ENCODE measurements around the gene BLM.

Gene BLM

DNA sequence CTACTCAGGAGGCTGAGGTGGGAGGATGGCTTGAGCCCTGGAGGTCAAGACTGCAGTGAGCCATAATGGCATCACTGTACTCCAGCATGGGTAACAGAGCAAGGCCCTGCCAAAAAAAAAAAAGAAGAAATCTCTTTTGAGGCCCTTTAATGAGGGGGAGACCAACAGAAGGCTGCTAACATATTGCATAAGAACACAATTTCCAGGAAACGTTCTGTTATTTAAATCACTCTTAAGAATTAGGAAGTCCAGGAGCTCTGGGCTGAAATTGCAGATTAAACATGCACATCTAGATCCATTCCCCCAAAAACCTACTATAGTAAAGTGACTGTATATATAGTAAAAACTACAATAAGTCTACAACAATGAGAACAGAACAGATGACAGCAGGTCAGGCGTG, 16.1 kb upstream of the BLM start:
- ATAC-seq (ENCODE audit: low read depth) (no peak), DNase-seq (ENCODE audit: low spot score) (peak; percentile 13)
- H3K4me3 ChIP-seq (ENCODE audit: severe bottlenecking): no peak overlapping the region

DNA sequence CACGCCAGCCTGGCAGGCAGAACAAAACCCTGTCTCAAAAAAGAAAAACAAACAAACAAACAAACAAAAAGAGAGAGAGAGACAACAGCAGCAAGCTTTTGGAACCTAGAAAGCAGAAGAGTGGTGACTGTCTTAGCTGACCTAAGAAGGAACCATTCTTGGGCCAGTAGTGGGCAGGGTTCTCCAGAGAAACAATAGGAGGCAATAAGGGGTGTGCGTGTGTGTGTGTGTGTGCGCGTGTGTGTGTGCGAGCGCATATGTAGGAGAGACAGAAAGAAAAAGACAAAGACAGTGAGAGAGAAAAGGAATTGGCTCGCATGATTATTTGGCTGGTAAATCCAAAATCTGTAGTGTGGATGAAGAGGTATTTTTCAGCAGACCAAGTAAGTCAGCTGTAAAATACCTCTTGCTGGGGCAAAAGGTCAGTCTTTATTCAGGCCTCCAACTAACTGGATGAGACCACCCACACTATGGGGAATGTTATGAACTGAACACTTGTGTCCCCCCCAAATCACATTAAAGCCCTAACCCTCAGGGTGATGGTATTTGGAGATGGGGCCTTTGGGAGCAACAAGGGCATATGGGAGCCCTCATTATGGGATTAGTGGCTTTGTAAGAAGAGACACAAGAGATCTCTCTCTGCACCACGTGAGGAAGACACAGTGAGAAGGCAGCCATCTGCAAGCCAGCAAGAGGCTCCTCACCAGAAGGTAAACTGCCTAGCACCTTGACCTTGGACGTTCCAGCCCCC, 15.1 kb upstream of the BLM start:
- H3K27me3 ChIP-seq (ENCODE audit: insufficient read depth, poor library complexity, severe bottlenecking): no peaks in the 10 kb centered on the region
- ATAC-seq (ENCODE audit: low read depth) (no peak), DNase-seq (ENCODE audit: low spot score) (peak; percentile 15)
- H3K9me3 ChIP-seq (ENCODE audit: severe bottlenecking): no peaks in the 10 kb centered on the region
- H3K27ac ChIP-seq (ENCODE audit: poor library complexity, severe bottlenecking): no peak overlapping the region
- H3K4me3 ChIP-seq (ENCODE audit: severe bottlenecking): no peak overlapping the region
- H3K4me1 ChIP-seq (ENCODE audit: insufficient read depth, poor library complexity, severe bottlenecking): no peaks in the 10 kb centered on the region
- no peaks in the 10 kb centered on the region for H3K36me3 ChIP-seq (ENCODE audit: low read depth)
- TF ChIP-seq, protein P1, sequence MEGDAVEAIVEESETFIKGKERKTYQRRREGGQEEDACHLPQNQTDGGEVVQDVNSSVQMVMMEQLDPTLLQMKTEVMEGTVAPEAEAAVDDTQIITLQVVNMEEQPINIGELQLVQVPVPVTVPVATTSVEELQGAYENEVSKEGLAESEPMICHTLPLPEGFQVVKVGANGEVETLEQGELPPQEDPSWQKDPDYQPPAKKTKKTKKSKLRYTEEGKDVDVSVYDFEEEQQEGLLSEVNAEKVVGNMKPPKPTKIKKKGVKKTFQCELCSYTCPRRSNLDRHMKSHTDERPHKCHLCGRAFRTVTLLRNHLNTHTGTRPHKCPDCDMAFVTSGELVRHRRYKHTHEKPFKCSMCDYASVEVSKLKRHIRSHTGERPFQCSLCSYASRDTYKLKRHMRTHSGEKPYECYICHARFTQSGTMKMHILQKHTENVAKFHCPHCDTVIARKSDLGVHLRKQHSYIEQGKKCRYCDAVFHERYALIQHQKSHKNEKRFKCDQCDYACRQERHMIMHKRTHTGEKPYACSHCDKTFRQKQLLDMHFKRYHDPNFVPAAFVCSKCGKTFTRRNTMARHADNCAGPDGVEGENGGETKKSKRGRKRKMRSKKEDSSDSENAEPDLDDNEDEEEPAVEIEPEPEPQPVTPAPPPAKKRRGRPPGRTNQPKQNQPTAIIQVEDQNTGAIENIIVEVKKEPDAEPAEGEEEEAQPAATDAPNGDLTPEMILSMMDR (IDR thresholded peaks at IDR 0.05; ENCODE audit: poor library complexity, severe bottlenecking): no peak

More for the DNA sequence above, 16.1 kb upstream of the BLM start:
- TF ChIP-seq, protein P1 (IDR thresholded peaks at IDR 0.05; ENCODE audit: poor library complexity, severe bottlenecking): no peak
- no peaks in the 10 kb centered on the region for H3K27me3 ChIP-seq (ENCODE audit: insufficient read depth, poor library complexity, severe bottlenecking)
- H3K36me3 ChIP-seq (ENCODE audit: low read depth): no peaks in the 10 kb centered on the region
- H3K27ac ChIP-seq (ENCODE audit: poor library complexity, severe bottlenecking): no peak overlapping the region
- H3K9me3 ChIP-seq (ENCODE audit: severe bottlenecking): no peaks in the 10 kb centered on the region
- H3K4me1 ChIP-seq (ENCODE audit: insufficient read depth, poor library complexity, severe bottlenecking): no peaks in the 10 kb centered on the region

DNA sequence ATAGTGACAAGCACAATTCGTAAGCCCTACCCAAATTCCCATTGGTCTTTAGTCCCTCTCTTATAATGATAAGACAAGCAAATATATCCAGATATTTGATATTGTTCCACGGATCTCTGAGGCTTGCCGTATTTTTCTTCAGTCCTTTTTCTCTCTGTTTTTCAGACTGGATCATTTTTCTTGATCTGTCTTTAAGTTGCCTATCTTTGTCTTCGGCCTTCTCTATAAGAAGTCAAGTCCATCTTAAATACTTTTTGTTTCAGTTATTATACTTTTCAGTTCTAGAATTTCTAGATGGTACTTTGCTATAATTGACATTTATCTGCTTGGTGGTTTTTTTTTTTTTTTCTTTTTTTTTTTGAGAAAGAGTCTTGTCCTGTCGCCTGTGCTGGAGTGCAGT, 13.7 kb upstream of the BLM start:
- Histone ChIP-seq H3K36me3 (ENCODE audit: low read depth) (no peaks in the 10 kb centered on the region), H3K4me3 (ENCODE audit: severe bottlenecking) (no peak overlapping the region), H3K4me1 (ENCODE audit: insufficient read depth, poor library complexity, severe bottlenecking) (no peaks in the 10 kb centered on the region), H3K27ac (ENCODE audit: poor library complexity, severe bottlenecking) (no peak overlapping the region), H3K27me3 (ENCODE audit: insufficient read depth, poor library complexity, severe bottlenecking) (no peaks in the 10 kb centered on the region), H3K9me3 (ENCODE audit: severe bottlenecking) (no peaks in the 10 kb centered on the region)
- DNase-seq (ENCODE audit: low spot score) (no peak), ATAC-seq (ENCODE audit: low read depth) (no peak)
- TF ChIP-seq, protein P1 (IDR thresholded peaks at IDR 0.05; ENCODE audit: poor library complexity, severe bottlenecking): no peak

DNA sequence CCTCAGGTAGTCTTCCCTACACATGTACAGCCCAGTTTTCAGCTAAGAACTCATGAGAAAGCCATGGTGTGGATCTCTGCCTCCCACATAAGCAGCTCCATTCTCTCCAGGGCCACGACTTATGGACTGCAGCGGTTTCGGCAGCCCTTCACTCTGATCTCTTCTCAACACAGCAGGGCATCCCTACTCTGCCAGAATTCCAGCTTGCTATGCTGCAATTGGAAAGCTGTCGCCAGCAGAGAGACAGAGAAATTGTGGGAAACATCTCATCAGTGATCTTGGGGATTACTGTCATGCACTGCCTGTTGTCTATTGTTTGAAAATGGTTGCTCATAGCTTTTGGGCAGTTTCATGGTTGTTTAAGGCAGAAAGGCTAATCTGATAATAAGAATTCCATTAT, 11.9 kb upstream of the BLM start:
- TF ChIP-seq, protein P1 (IDR thresholded peaks at IDR 0.05; ENCODE audit: poor library complexity, severe bottlenecking): no peak
- ATAC-seq (ENCODE audit: low read depth): no peak
- Histone ChIP-seq H3K27ac (ENCODE audit: poor library complexity, severe bottlenecking) (no peak overlapping the region), H3K9me3 (ENCODE audit: severe bottlenecking) (no peaks in the 10 kb centered on the region), H3K36me3 (ENCODE audit: low read depth) (no peaks in the 10 kb centered on the region), H3K27me3 (ENCODE audit: insufficient read depth, poor library complexity, severe bottlenecking) (no peaks in the 10 kb centered on the region), H3K4me3 (ENCODE audit: severe bottlenecking) (no peak overlapping the region), H3K4me1 (ENCODE audit: insufficient read depth, poor library complexity, severe bottlenecking) (no peaks in the 10 kb centered on the region)
- DNase-seq (ENCODE audit: low spot score): no peak
